ENCODE measurements around the gene NDUFS7.
A peak's percentile ranks its signal among the peaks of the same experiment; 100 is the strongest.

Gene NDUFS7

DNA sequence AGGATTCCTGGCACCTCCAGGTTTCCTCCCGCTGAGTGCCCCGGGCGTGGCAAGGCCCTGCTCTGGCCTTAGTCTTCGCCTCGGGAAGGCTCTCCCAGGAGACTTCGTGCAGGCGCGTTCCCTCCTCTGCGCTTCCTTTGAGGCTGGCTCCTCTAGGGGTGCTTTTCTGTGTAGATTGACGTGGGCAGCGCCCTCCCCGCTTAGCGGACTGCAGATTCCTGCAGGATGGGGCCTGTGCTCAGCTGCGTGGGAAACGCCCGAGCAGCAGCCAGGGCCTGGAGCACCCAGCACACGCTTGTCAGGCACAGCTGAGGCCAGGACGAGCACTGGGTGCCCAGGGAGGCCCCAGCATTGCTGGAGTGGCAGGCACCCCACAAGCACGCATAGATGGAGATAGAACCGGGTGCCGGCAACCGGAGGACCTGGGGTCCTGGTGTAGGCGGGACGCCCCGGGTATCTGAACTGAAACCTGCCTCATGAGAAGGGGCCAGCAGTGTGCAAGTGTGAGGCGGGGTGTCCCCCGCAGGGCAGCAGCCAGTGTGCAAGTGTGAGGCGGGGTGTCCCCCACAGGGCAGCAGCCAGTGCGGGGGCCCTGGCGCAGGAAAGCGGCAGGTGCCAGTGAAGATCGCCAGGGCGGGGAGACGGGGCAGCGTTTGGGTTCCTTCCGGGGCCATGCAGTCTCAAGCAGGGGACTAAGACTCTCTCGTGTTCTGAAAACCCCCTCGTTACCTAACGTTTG lies 3.4 kb downstream of the NDUFS7 start:
- no peak for DNase-seq

DNA sequence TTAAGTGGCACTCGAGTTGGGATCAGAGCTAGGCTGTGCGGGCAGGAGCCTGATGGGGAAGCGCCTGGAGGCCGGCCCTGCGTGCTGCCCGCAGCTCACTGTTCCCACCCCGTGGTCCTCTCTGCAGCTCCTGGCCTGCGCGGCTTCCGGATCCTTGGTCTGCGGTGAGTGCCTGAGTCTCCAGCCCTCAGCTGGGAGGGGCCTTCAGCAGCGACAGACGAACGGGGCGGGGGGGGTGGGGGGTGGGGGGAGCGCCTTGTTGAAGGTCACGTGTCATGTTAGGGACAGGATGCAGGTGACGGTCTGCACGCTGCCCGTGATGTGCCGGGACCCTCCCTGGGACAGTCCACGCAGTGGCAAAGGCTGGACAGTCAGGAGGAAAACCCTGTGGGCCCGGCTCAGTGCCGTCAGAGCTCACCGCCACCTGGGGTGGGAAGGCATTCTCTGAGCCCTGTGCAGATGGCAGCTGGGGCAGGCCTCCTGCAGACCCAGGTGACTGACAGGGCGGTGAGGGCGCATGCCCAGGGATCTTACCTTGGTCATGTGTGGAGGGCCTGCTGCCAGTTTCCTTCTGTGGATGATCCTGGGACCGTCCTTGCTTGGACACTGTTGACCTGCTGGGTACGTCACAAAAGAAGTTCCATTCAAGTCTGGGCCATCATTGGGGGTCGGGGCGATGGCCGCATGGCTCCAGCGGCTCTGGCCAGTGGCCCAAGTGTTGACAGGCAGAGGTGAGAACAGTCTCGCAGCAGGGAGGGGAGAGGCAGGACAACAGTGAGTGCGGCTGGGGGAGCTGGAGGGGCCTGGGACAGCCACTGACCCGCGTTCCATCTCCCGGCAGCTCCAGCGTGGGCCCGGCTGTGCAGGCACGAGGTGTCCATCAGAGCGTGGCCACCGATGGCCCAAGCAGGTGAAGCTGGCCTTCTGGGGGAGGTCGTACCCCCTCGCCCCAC lies 4.3 kb downstream of the NDUFS7 start:
- DNase-seq = no peak

DNA sequence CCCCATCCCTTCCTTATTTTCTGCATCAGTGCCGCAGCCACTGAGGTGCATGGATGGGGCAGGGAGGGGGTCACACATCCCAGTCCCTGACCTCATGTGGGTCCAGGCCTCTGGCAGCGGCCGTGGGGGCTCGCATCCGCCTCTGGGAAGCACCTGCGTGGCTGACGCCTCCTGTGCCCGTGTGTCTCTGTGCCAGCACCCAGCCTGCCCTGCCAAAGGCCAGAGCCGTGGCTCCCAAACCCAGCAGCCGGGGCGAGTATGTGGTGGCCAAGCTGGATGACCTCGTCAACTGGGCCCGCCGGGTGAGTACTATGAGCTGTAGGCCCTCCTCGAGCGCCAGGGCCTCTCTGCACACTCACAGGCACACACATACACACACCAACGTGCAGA lies 4.9 kb downstream of the NDUFS7 start:
- no peak for DNase-seq

GRCh38 chr19:1389033-1389940 lies 5.6 kb downstream of the NDUFS7 start:
- peak; percentile 85 for DNase-seq

GRCh38 chr19:1390890-1391423 lies 7.2 kb downstream of the NDUFS7 start:
- DNase-seq = no peak

DNA sequence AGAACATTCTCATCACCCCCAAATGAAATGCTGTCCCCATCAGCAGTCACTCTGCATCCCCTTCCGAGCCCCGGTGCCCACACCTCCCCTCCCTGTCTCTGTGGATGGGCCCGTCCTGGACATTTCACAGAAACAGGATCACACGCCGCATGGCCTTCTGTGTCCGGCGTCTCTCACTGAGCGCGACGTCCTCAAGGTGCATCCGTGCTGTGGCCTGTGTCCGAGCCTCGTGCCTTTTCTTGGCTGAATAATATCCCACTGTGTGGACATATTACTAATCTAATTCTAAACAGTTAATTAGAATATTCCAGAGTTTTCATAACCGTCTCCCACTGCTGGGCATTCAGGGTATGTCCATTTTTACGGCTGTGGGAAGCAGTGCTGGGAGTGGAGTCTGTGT lies 8.7 kb downstream of the NDUFS7 start:
- DNase-seq = no peak

DNA sequence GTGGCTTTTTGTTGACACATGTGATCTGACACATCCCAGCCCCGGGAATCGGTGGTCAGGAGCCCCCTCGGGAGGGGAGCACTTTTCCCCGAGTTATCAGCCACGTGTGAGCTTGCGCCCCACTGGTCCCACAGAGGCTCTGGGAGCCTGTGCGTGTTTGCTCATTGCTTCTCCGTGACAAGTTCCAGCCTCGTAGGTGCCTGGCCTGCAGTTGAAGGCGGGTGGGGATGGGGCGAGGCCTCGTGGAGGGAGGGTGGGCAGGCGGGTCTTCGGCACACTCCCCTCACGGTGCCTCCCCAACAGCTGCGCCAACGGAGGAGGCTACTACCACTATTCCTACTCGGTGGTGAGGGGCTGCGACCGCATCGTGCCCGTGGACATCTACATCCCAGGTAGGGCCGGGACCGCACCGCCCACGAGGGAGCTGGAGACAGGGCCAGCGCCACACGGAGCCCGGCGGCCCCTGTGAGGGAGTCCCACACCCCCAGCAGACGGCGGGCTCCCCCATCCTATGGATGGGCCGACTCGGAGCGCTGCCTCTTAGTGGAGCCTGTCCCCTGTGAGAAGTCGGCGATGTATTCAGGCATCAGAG lies 9.3 kb downstream of the NDUFS7 start:
- no peak for DNase-seq

- no peak for DNase-seq
Measured at GRCh38 chr19:1393841-1394240, 10.1 kb downstream of the NDUFS7 start.

DNA sequence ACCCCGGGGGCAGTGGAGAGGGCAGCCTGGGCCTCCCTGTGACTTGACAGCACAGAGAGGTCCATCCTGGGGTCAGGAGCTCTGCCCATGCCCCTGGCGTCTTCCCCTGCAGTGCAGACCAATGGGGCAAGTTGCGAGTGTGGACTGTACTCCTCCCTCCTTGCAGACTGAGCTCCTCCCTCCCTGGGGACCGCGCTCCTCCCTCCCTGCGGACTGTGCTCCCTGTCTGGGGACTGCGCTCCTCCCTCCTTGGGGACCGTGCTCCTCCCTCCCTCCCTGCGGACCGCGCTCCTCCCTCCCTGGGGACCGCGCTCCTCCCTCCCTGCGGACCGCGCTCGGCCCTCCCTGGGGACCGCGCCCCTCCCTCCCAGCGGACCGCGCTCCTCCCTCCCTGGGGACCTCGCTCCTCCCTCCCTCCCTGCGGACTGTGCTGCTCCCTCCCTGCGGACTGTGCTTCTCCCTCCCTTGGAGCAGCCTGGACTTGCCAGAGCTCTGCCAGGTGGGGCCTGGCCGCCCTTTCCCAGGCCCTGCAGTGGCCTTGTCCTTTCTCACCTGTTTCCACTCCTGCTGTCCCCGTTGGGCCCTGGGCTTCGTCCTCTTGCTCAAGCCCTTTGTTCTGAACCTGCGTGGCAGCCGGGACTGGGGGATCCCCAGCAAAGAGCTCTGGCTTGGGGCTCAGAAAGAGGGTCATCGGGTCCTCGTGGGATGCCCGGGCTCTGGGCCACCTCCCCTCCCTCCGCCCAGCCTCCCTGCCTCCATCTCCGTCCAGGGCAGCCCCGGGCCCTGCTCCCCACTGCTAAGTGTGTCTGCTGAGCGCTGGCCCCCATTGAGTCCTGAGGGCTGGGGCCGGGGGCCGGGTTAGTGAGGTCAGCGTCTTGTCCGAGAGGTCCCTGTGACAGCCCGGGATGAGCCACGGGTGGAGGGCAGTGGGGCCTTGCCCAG lies 10.8 kb downstream of the NDUFS7 start:
- peak; percentile 34 for DNase-seq

GRCh38 chr19:1395194-1396018 lies 11.7 kb downstream of the NDUFS7 start:
- DNase-seq = no peak

GRCh38 chr19:1396019-1396767 lies 12.5 kb downstream of the NDUFS7 start:
- no peak for DNase-seq

- DNase-seq = no peak
Measured at GRCh38 chr19:1396768-1397679, 13.3 kb downstream of the NDUFS7 start.

DNA sequence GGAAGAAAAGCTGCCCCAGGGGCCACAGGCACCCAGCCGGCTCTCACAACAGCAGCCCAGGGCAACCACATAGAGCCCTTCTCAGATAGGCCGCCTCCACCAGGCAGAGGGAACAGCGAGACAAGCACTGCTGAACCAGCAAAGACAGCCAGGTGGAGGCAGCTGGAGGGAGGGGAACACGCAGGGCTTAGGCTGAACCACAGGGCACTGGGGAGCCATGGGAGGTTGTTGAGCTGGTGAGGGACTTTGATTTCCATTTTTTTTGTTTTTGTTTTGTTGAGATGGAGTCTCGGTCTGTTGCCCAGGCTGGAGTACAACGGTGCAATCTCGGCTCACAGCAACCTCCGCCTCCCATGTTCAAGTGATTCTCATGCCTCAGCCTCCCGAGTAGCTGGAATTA lies 14.1 kb downstream of the NDUFS7 start:
- DNase-seq = no peak

GRCh38 chr19:1399079-1399478 lies 15.4 kb downstream of the NDUFS7 start:
- DNase-seq = no peak

- DNase-seq = no peak
Measured at GRCh38 chr19:1399745-1400144, 16.0 kb downstream of the NDUFS7 start.

- DNase-seq = no peak
Measured at GRCh38 chr19:1400281-1401137, 16.8 kb downstream of the NDUFS7 start.

Data from midbrain (tissue), 1 donor.